ENCODE measurements around the gene JUN.

DNA sequence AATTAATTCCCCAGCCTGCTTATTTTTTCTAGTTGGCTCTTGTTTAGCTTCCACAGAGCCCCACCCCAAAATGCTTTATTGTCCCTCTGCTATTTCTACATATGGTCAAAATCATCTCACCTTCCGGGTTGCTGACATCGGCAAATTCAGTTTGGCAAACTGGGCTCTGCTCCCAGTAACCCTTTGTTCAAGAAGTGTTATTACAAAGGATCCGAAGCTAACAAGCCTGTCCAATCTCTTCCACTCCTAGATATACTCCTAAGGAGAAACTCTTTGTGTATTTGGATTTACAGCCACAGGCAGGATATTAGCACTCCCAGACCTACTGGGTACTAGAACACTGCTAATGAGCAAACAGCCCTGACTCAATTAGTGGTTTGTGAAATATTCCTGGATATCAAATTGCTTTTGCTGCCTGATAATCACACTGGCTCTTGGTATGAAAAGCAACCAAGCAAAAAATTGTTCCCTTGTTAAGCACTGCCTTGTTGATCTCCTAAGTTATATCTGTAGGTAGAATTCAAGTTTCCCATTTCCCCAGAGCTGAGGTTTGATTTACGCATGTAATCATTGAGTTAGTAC lies 4.0 kb downstream of the JUN start:
- TF ChIP-seq POLR2A (IDR thresholded peaks at IDR 0.05; ENCODE audit: low read length) (no peak), GATA1 (IDR thresholded peaks at IDR 0.05; ENCODE audit: low read depth, low read length) (no peak)
